ENCODE data around the gene MTA3.

MTA3 gene

GRCh38 chr2:42568401-42569115 lies at the start of gene MTA3:
TSS of gene MTA3 (plus strand) at chr2:42568632. CDS start at chr2:42568746, 114 bp downstream.
- FAIRE-seq (no peak), DNase-seq (ENCODE audit: insufficient read length, low spot score) (no peak)
- TF ChIP-seq, protein P1, sequence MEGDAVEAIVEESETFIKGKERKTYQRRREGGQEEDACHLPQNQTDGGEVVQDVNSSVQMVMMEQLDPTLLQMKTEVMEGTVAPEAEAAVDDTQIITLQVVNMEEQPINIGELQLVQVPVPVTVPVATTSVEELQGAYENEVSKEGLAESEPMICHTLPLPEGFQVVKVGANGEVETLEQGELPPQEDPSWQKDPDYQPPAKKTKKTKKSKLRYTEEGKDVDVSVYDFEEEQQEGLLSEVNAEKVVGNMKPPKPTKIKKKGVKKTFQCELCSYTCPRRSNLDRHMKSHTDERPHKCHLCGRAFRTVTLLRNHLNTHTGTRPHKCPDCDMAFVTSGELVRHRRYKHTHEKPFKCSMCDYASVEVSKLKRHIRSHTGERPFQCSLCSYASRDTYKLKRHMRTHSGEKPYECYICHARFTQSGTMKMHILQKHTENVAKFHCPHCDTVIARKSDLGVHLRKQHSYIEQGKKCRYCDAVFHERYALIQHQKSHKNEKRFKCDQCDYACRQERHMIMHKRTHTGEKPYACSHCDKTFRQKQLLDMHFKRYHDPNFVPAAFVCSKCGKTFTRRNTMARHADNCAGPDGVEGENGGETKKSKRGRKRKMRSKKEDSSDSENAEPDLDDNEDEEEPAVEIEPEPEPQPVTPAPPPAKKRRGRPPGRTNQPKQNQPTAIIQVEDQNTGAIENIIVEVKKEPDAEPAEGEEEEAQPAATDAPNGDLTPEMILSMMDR (IDR thresholded peaks at IDR 0.05; ENCODE audit: insufficient read depth, missing control alignments), result no peak

DNA sequence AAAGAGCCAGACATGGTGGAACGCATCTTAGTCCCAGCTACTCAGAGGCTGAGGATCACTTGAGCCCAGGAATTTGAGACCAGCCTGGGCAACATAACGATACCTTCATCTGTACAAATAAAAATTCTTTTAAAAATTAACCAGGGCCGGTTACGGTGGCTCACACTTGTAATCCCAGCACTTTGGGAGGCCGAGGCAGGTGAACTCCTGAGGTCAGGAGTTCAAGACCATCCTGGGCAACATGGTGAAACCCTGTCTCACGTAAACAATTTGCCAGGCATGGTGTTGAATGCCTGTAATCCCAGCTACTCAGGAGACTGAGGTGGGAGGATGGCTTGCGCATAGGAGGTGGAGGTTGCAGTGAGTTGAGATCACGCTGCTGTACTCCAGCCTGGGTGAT lies 48.8 kb upstream of the MTA3 start:
- FAIRE-seq (no peak), DNase-seq (ENCODE audit: insufficient read length, low spot score) (no peak)
- TF ChIP-seq, protein P1 (IDR thresholded peaks at IDR 0.05; ENCODE audit: insufficient read depth, missing control alignments), result no peak

DNA sequence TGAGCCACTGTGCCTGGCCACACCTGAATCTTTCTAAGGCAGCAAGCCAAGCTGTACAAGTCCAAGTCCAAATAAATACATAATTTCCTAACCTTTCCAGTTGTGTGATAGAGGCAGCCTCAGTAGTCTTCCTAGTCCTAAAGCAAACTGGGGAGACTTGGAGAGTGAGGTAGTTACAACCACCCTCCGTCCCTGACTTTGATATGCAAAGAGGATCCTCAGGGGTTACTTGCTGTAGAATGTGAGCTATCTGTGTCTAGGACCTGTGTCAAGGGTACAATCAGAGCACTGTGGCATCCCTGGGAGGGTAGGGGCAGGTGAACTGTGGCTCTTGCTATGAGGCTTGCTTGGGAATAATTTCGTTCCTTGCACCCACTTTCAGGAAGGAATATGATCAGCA lies 46.4 kb upstream of the MTA3 start:
- FAIRE-seq (no peak), DNase-seq (ENCODE audit: insufficient read length, low spot score) (no peak)
- TF ChIP-seq, protein P1 (IDR thresholded peaks at IDR 0.05; ENCODE audit: insufficient read depth, missing control alignments), result no peak

GRCh38 chr2:42523341-42523740 lies 45.1 kb upstream of the MTA3 start:
- no peak for DNase-seq (ENCODE audit: insufficient read length, low spot score)
- FAIRE-seq, result no peak
- TF ChIP-seq, protein P1 (IDR thresholded peaks at IDR 0.05; ENCODE audit: insufficient read depth, missing control alignments), result no peak

- DNase-seq (ENCODE audit: insufficient read length, low spot score), result no peak
- no peak for FAIRE-seq
- TF ChIP-seq, protein P1 (IDR thresholded peaks at IDR 0.05; ENCODE audit: insufficient read depth, missing control alignments), result no peak
These were observed 36.0 kb upstream of the MTA3 start for GRCh38 chr2:42532397-42532796.

GRCh38 chr2:42537493-42537892 lies 30.9 kb upstream of the MTA3 start:
- DNase-seq (ENCODE audit: insufficient read length, low spot score), result no peak
- TF ChIP-seq, protein P1 (IDR thresholded peaks at IDR 0.05; ENCODE audit: insufficient read depth, missing control alignments), result no peak
- FAIRE-seq, result no peak

- FAIRE-seq, result no peak
- no peak for DNase-seq (ENCODE audit: insufficient read length, low spot score)
- TF ChIP-seq, protein P1 (IDR thresholded peaks at IDR 0.05; ENCODE audit: insufficient read depth, missing control alignments), result no peak
These were observed 25.6 kb upstream of the MTA3 start for GRCh38 chr2:42542871-42543270.
